Keratinocyte (primary cell): ENCODE measurements around the gene KIF21A. TPM values are rescaled to one million over a fixed set of nuclear protein-coding genes. Genes with fewer than 3 reads are reported as not detected.

Experiments
- DNase-seq: peaks from one replicate; pipeline ENCODE4 v3.0.0-alpha.2; 2011; ENCODE audit warnings: low read depth, missing footprints, low spot score
- FAIRE-seq: peaks from 2 replicates; lab custom pipeline; 2011; peaks lifted over from hg19 to GRCh38; lab: Jason Lieb, UNC
- H2AFZ ChIP-seq: 2 replicates; pipeline ENCODE4 v1.6.0; 2012; ENCODE audit warnings: low read length, control low read depth, inconsistent platforms; ENCODE audit not compliant: control insufficient read depth
- H3K27ac ChIP-seq: 2 replicates; pipeline ENCODE4 v1.5.1; 2011; ENCODE audit warnings: low read length; ENCODE audit not compliant: control insufficient read depth, insufficient read depth
- H3K27me3 ChIP-seq: 3 replicates; pipeline ENCODE4 v1.6.0; 2011; ENCODE audit warnings: low read length; ENCODE audit not compliant: control insufficient read depth, insufficient read depth; ENCODE audit errors: extremely low read depth
- H3K36me3 ChIP-seq, 2 experiments: 2 replicates in 1 of 2; 3 replicates in 1 of 2; pipeline ENCODE4 v1.5.1; 2011; ENCODE audit warnings: low read length in 2 of 2, mild to moderate bottlenecking in 1 of 2; ENCODE audit not compliant: control insufficient read depth in 2 of 2, insufficient read depth in 2 of 2; ENCODE audit errors: extremely low read depth in 1 of 2
- H3K4me1 ChIP-seq: 3 replicates; pipeline ENCODE4 v1.5.1; 2011; ENCODE audit warnings: low read length; ENCODE audit not compliant: control insufficient read depth, insufficient read depth; ENCODE audit errors: extremely low read depth
- H3K4me2 ChIP-seq: 3 replicates; pipeline ENCODE4 v1.6.0; 2011; ENCODE audit warnings: low read depth, low read length; ENCODE audit not compliant: control insufficient read depth, insufficient read depth; ENCODE audit errors: extremely low read depth
- H3K4me3 ChIP-seq, 3 experiments: fragments of 200-600 bp in 1 of 3; sonication (generic) in 1 of 3; 2 replicates in 2 of 3; 3 replicates in 1 of 3; pipeline ENCODE4 v1.5.1; 2011 to 2016; ENCODE audit warnings: low read length in 3 of 3, mild to moderate bottlenecking in 3 of 3, control low read depth in 2 of 3, inconsistent platforms in 1 of 3, low read depth in 1 of 3, mixed read lengths in 1 of 3, mixed run types in 1 of 3, moderate library complexity in 1 of 3; ENCODE audit not compliant: control insufficient read depth in 2 of 3, insufficient read depth in 2 of 3; ENCODE audit errors: extremely low read depth in 1 of 3
- H3K79me2 ChIP-seq: 2 replicates; pipeline ENCODE4 v1.6.0; 2012; ENCODE audit warnings: low read length; ENCODE audit not compliant: control insufficient read depth, insufficient read depth
- H3K9ac ChIP-seq: 3 replicates; pipeline ENCODE4 v1.6.0; 2011; ENCODE audit warnings: low read length; ENCODE audit not compliant: control insufficient read depth, insufficient read depth; ENCODE audit errors: extremely low read depth
- H3K9me1 ChIP-seq: 3 replicates; pipeline ENCODE4 v1.6.0; 2011; ENCODE audit warnings: low read length; ENCODE audit not compliant: control insufficient read depth, insufficient read depth; ENCODE audit errors: extremely low read depth
- H3K9me3 ChIP-seq: 2 replicates; pipeline ENCODE4 v1.5.1; 2012; ENCODE audit warnings: low read depth, low read length; ENCODE audit not compliant: control insufficient read depth
- H4K20me1 ChIP-seq: 3 replicates; pipeline ENCODE4 v1.6.0; 2011; ENCODE audit warnings: low read length; ENCODE audit not compliant: control insufficient read depth, insufficient read depth; ENCODE audit errors: extremely low read depth
- EZH2 ChIP-seq: IDR thresholded peaks from one replicate; pipeline ENCODE4 v1.6.1; 2012; ENCODE audit warnings: inconsistent platforms, mild to moderate bottlenecking, low read length, moderate library complexity
- dilution Hi-C: fragments of 300-500 bp; cut with MboI; formaldehyde crosslinking; loops from one replicate; pipeline ENCODE4 v1.7.0; 2020; ENCODE audit warnings: low sequenced_read_pairs; ENCODE audit not compliant: extremely low pct_ligation_motif_present
- polyA plus RNA-seq, 5 experiments: library from polyadenylated mRNA; depleted of rRNA in 3 of 5; stranded (reverse) in 3 of 5; stranded (forward) in 1 of 5; unstranded in 1 of 5; fragments of >200 nt; gene quantifications; 1 replicate in 1 of 5; 2 replicates in 3 of 5; 3 replicates in 1 of 5; pipeline versions ENCODE4 v1.2.1 to v1.2.3, GENCODE V29; 2011 to 2012; ENCODE audit warnings: missing spikeins in 2 of 5, low read depth in 1 of 5, low replicate concordance in 1 of 5
- TF ChIP-seq, protein P1 (sequence below), 3 experiments: IDR thresholded peaks in 1 of 3; conservative IDR thresholded peaks in 1 of 3; optimal IDR thresholded peaks in 1 of 3; 2 replicates in 2 of 3; 3 replicates in 1 of 3; pipeline versions ENCODE3 to v1.5.1; 2011; ENCODE audit warnings: low read length in 3 of 3, mild to moderate bottlenecking in 3 of 3, moderate library complexity in 2 of 3, control low read depth in 1 of 3, inconsistent platforms in 1 of 3; ENCODE audit not compliant: insufficient read depth in 2 of 3; ENCODE audit errors: extremely low read depth in 1 of 3

Gene KIF21A
- polyA plus RNA-seq, 1 donor (not counting 4 experiments of a cell fraction or from before 2014, with no cell fraction given): 27.5 TPM

GRCh38 chr12:39386335-39386734, 56.6 kb downstream of the KIF21A start:
- Histone ChIP-seq H3K4me3 (no peak overlapping the region), H3K4me2 (no peak overlapping the region), H3K9me3 (no peaks in the 10 kb centered on the region), H2AFZ (no peak overlapping the region), H3K9me1 (no peaks in the 10 kb centered on the region), H3K36me3 (no peaks in the 10 kb centered on the region), H3K79me2 (no peaks in the 10 kb centered on the region), H4K20me1 (no peaks in the 10 kb centered on the region), H3K9ac (no peak overlapping the region), H3K27me3 (no peaks in the 10 kb centered on the region), H3K27ac (no peak overlapping the region), H3K4me1 (no peaks in the 10 kb centered on the region)
- FAIRE-seq (no peak), DNase-seq (no peak)
- dilution Hi-C loops: no loop called here
- no peak for TF ChIP-seq EZH2
- TF ChIP-seq, protein P1, sequence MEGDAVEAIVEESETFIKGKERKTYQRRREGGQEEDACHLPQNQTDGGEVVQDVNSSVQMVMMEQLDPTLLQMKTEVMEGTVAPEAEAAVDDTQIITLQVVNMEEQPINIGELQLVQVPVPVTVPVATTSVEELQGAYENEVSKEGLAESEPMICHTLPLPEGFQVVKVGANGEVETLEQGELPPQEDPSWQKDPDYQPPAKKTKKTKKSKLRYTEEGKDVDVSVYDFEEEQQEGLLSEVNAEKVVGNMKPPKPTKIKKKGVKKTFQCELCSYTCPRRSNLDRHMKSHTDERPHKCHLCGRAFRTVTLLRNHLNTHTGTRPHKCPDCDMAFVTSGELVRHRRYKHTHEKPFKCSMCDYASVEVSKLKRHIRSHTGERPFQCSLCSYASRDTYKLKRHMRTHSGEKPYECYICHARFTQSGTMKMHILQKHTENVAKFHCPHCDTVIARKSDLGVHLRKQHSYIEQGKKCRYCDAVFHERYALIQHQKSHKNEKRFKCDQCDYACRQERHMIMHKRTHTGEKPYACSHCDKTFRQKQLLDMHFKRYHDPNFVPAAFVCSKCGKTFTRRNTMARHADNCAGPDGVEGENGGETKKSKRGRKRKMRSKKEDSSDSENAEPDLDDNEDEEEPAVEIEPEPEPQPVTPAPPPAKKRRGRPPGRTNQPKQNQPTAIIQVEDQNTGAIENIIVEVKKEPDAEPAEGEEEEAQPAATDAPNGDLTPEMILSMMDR (optimal IDR thresholded peaks at IDR 0.05 in 1 of 3, IDR thresholded peaks at IDR 0.05 in 1 of 3, conservative IDR thresholded peaks at IDR 0.05 in 1 of 3; ENCODE audit: extremely low read depth in 1 of 3, insufficient read depth in 2 of 3, low read length in 3 of 3): no peak

- FAIRE-seq: no peak
- dilution Hi-C loops: no loop called here
- no peak for DNase-seq
These were observed 59.8 kb downstream of the KIF21A start for GRCh38 chr12:39383114-39383513.

More at GRCh38 chr12:39383114-39383513, 59.8 kb downstream of the KIF21A start:
- Histone ChIP-seq H3K9ac (no peak overlapping the region), H2AFZ (no peak overlapping the region), H3K9me1 (peaks cover 3% of the 10 kb centered on the region), H3K4me2 (no peak overlapping the region), H3K9me3 (no peaks in the 10 kb centered on the region), H3K36me3 (no peaks in the 10 kb centered on the region), H4K20me1 (no peaks in the 10 kb centered on the region), H3K79me2 (no peaks in the 10 kb centered on the region), H3K4me3 (no peak overlapping the region), H3K27ac (no peak overlapping the region), H3K4me1 (no peaks in the 10 kb centered on the region), H3K27me3 (no peaks in the 10 kb centered on the region)
- TF ChIP-seq, protein P1 (optimal IDR thresholded peaks at IDR 0.05 in 1 of 3, IDR thresholded peaks at IDR 0.05 in 1 of 3, conservative IDR thresholded peaks at IDR 0.05 in 1 of 3; ENCODE audit: extremely low read depth in 1 of 3, insufficient read depth in 2 of 3, low read length in 3 of 3): no peak
- TF ChIP-seq EZH2: no peak
